Activated CD8-positive, alpha-beta memory T cell treated with anti-CD3 and anti-CD28 coated beads, Interleukin-2, amount 50 U/mL, for 24 hours (primary cell): Measurements from ENCODE around the gene ZDHHC8.

Source experiments
- DNase-seq: peaks from one replicate; pipeline ENCODE4 v3.0.0-alpha.2; 2020; ENCODE audit errors: extremely low read depth

Gene ZDHHC8

GRCh38 chr22:20095521-20095920 is 36.1 kb upstream of the ZDHHC8 start:
- DNase-seq = no peak

- no peak for DNase-seq
Measured at GRCh38 chr22:20096574-20097420, 34.8 kb upstream of the ZDHHC8 start.

- no peak for DNase-seq
Measured at GRCh38 chr22:20099099-20099711, 32.4 kb upstream of the ZDHHC8 start.

GRCh38 chr22:20101638-20102037 is 30.0 kb upstream of the ZDHHC8 start:
- DNase-seq = no peak

- DNase-seq = no peak
Measured at GRCh38 chr22:20102203-20102780, 29.3 kb upstream of the ZDHHC8 start.

- DNase-seq = no peak
Measured at GRCh38 chr22:20105456-20106204, 26.0 kb upstream of the ZDHHC8 start.

GRCh38 chr22:20106205-20106848 is 25.3 kb upstream of the ZDHHC8 start:
- DNase-seq = no peak

GRCh38 chr22:20106849-20107237 is 24.8 kb upstream of the ZDHHC8 start:
- no peak for DNase-seq

- no peak for DNase-seq
Measured at GRCh38 chr22:20107471-20107901, 24.1 kb upstream of the ZDHHC8 start.

GRCh38 chr22:20107951-20108756 is 23.4 kb upstream of the ZDHHC8 start:
- DNase-seq = no peak

- DNase-seq = no peak
Measured at GRCh38 chr22:20108757-20109230, 22.8 kb upstream of the ZDHHC8 start.

GRCh38 chr22:20109411-20110358 is 21.9 kb upstream of the ZDHHC8 start:
- DNase-seq = no peak

GRCh38 chr22:20110359-20110985 is 21.1 kb upstream of the ZDHHC8 start:
- no peak for DNase-seq

GRCh38 chr22:20111045-20111688 is 20.4 kb upstream of the ZDHHC8 start:
- DNase-seq = no peak

- DNase-seq = no peak
Measured at GRCh38 chr22:20111689-20112622, 19.6 kb upstream of the ZDHHC8 start.

- DNase-seq = no peak
Measured at GRCh38 chr22:20112623-20113511, 18.7 kb upstream of the ZDHHC8 start.
